Measurements from ENCODE around the gene CERS6.

CERS6 gene

DNA sequence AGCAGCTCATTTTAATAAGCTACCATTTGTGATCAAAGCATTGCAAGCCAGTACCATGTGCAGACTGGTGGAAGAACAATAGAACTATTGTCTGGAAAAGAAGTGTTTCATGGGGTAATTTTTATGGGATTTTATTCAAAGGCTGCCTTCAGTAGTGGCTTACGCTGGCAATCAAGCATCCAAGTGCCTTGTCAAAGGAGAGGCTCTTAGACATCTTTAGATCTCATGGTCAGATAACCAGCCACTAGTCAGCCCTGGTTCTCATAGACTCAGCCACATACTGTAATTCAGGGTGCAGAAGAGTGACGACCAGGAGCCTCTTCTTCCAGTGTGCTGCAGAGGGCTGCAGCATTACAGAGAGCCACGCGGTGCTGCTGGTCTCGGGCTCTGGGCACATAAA, 247.9 kb downstream of the CERS6 start:
- DNase-seq (ENCODE audit: low spot score) = no peak

DNA sequence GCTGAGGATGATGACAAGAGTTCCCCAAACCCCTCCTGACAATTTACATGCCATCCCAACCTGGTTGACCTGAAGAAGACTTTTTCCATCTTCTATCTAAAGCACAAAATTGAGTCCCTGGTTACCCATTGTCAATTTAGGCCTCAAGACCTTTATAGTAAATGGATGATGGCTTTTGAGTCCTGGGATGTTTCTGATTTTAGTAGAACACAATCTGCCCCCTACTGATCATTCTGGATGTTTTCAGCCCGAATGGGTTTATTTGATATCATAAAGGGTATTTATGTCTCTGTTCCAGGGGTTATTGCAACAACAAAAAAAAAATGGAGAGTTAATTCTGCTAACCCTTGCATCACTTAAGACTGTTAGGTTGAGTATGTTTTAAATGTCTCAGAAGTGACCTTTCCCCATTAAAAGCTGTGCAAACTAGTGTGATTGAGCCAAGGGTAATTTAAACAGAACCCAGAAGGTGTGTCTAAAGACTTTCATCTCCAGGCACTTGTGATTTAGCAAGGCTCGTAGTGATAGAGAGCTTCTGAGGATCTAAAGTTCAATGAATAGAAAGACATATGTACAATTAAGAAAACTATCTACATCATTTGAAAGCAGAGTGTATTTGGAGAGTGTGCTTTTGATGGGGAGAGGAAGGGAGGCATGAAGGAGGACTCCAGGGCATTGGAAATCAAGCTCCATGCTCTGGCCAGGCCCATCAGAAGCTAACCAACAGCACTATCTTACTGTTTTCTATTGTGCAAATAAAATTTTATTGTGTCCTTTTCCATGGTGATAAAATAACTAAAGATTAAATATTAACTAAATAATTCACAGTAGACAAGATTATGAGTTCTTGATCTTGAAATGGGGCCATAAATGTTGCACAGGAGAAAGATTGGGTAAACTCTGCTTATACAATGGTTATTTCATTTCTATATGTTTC, 249.7 kb downstream of the CERS6 start:
- no peak for DNase-seq (ENCODE audit: low spot score)

DNA sequence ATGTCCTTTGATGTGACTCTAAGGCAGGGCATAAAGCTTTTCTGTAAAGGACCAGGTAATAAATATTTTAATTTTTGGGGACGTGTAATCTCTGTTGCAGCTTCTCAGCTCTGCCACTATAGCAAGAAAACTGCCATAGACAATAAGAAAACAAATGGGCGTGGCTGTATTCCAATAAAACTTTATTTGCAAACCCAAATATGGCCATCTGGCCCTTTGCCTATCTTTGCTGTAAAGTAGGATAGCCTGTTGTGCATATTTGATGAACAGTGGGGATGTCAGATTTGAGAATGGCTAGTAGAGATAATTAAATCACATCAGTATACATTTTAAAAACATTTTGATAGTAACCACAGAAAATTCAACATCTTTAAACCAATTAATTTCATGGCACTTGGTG, 250.7 kb downstream of the CERS6 start:
- no peak for DNase-seq (ENCODE audit: low spot score)

DNA sequence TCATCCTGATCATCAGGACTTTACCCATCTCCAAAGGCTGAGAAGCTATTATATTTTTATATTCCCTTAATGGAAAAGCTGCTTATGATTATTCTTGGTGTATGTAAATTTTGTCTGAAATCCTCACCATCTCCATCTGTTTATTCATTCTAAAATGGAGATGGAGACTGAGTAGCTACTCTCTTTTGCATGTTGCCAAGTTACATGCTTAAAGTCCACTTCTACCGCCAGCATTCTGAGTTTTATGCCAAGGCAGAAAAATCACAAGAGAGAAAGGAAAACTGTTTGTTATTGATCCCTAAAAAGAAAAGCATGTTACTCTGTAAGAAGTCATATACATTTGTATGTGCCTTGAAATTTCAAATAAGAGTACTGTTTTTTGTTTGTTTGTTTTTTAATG, 252.0 kb downstream of the CERS6 start:
- DNase-seq (ENCODE audit: low spot score) = no peak

DNA sequence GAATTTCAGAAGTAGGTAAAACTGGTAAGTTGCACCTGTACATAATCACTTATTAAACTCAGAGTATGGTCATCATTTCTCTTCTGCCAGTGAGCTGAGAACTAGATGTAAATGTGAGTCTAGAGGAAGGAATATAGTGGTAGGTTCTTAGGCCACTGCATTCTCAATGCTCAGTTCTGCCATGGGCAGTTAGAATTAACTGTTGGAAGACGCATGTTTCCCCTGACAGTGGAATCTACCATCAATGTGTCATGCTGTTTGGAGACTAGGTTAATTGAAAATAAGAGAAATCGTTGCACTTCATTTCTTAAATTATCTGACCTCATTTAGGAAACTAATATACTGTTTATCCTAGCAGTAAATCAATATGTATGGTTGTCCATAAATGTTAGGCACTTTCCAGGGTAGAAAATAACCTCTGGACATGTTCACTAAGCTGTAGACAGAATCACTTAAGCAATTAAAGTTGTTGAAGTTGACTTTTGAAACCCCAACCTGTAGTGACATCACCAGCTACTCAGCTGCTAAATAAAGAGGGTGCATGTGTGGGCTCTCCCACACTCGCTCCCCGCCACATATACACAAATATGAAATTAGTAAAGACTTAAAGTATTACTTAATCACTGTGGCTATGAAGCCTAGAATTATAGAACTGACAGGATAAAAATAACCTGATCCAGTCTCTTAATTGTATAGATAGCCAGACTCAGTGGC, 254.8 kb downstream of the CERS6 start:
- no peak for DNase-seq (ENCODE audit: low spot score)

DNA sequence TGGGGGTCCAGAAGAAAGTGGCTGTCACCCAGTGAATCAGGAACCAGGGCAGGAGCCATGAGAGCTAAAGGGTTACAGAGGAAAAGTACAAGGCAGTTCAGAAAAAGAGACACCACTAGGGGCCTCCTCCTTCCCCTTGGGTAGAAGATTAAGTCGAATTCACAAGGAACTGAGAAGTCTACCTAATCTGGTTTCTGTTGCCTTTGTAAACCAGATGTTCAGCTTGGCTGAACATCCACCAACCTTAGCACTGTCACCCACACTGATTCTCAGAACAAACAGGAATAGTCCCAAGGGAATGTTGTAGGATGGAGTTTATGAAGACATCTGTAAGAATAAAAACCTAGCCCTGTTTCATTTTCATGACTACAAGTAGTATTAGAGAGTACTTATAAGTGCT, 256.0 kb downstream of the CERS6 start:
- DNase-seq (ENCODE audit: low spot score) = no peak

DNA sequence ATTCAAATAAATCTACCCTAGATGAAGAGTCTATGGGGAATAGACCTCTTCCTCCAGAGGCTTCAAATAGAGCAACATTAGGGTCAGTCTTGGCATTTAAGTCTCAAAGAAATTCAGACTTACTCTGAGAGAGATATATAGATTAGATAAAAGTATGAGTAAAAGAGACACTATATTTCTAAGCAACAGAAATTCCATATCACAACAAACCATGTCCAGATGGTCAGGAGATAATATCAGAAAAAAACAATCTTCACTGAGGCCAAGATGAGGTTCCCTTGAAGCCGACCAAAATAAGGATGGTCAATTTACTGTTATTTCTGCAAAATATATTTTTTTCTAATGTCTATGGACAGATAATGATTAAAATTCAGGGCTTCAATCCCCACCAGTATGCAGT, 257.3 kb downstream of the CERS6 start:
- no peak for DNase-seq (ENCODE audit: low spot score)

DNA sequence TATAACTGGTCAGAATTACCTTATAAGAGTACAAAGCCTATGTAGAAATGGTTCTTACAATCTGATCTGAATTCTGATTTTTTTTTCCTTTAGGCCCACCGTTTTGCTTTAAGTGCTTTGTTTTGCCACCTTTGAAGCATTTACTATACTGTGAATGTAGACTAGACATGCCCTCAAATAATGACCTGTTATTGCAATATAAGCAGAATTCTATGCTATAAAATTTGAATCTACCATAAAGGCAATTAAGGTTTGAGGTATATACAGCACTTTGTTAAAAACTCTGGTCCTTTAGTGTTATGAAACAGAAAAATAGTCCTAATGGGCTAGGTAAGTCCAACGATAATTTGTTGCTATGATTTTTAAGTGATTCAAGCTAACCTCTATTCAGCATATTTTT, 259.8 kb downstream of the CERS6 start:
- no peak for DNase-seq (ENCODE audit: low spot score)

DNA sequence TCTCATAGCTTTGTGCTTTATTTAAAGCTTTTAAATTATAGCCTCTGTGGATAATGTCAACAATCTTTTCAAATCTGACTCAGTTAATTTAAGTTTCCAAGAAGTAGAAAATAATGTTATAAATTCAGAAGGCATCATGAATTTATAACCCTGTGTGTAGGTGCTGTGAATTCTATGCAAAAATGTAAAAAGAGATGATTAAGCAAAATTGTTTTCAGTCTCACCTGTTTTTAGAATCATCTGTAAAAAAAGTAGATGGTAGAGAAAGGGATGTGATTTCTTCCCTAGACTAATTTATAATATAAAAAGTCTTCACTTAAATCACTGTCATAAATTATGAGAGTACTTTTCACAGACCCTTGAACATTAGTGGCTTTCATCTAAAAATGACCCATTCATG, 260.8 kb downstream of the CERS6 start:
- DNase-seq (ENCODE audit: low spot score) = no peak

DNA sequence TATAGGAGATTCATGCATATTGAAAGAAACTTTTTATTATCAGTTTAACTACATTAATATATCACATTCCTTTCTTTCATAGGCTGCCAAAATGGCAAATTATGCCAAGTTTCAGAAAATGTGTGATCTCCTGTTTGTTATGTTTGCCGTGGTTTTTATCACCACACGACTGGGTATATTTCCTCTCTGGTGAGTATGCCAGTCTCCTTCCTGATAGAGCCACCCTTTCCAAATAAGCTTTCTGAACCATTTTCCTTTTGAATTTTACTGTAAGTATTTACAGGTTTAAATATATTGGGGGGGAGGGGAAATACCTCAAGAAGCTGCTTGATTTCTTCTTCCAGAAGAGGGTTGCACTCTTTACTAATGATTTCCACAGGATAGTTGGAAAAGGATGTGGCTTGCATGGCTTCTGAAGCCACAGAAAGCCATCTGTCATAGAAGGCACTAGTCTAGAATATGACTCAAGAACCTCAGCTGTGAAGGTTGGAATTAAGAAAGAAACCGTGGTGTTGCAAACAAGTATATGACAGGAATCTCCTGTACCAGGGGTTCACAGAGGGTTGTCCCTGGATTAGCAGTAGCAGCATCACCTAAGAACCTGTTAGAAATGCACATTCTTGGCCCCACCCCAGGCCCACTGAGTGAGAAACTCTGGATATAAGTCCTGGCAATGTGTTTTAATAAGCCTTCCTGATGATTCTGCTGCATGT, 261.9 kb downstream of the CERS6 start:
- no peak for DNase-seq (ENCODE audit: low spot score)

DNA sequence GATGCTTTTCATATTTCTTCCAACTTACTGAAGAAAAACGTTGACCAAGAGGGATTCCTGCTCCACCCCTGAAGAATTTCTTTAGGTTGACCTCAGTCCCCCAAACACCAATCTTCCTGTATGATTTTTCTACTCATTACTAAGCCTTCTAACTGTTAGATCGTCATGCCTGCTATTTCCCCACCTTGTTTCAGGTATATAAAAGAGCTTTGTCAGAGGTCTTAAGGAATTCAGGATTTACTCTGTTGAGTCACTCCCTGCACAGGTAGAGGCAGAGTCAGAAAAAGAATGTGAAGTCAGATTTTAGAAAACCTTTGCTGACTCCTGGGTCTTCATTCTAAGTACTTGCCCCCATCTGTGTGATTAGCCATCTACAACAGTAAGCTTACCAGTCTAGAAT, 262.6 kb downstream of the CERS6 start:
- DNase-seq (ENCODE audit: low spot score) = no peak

DNA sequence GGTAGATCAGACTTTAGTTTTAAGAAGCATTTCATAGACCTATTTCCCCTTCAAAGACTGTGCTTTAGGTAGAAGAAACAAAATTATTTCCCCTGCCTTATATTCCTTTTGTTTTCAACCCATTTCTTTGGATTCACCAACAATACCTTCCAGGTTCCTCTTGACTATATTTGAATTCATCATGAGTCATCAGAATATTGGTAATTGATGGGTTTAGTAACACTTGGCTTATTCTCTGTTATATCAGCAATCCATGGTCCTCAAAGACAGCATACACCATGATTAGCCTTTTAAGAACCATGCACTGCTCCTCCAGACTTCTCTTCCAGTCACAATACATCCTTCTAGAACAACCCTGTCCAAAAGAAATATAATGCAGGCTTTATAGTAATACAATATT, 263.4 kb downstream of the CERS6 start:
- no peak for DNase-seq (ENCODE audit: low spot score)

DNA sequence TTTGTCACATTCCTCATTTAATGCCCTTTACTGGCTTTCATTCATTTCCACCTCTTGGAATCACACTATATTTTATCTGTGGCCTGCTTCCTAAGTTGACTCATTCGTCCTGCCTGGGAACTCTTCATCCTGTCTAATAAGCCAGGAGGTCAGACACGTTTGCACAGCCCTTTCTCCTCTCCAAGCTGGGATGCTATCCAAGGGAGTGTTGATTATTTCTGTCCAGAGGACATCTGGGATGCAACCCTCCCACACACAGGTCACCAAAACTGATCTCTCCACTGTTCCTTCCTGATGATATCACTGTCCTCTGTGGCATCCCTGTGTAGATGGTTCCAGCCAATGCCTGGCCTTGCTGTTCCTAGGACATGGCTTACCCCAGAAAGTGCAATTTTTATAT, 266.5 kb downstream of the CERS6 start:
- DNase-seq (ENCODE audit: low spot score) = no peak

DNA sequence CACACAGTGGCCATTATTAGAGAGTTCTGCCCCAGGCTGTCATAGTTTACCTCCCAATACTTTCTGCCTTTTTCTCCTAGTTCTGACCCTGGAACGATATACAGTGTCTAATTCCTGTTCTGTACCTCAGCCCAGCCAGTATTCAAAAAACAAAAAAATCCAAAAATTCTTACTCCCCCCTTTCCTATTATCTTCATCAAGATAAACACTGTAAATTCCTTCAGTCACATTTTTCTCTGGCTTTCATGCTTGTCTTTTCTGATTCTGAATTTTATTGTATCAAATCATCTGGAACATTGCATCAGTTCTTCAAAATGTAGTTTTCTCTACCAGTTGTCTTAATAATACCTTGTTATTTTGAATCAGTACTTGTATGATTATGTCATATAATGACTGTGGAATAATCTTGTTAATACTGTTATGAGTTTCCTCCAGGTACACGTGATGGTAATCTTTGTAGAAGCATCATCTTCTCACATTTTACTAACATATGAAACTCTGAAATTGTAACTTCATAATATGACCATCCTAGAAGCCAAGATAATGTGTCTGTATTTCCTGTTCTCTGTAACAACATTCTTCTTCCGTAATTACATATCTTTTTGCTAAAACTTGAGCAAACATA, 267.3 kb downstream of the CERS6 start:
- DNase-seq (ENCODE audit: low spot score) = no peak

DNA sequence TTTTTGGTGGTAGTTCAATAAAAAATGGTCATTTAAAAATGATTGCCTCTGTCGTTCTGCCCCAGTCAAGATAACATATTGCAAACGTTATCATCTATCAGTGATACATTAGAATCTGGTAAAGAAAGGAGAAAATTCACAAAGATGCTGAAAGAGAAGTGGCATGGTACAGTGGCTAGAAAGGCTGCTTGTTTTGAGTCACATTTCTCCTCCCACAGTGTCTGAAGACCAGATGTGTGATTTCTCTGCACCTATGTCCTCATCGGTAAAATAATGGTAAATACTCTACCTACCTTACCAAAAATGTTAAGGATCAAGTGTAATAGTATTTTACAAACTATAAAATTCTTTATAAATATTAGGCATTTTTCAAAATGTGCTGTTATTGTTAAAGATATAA, 270.3 kb downstream of the CERS6 start:
- no peak for DNase-seq (ENCODE audit: low spot score)

DNA sequence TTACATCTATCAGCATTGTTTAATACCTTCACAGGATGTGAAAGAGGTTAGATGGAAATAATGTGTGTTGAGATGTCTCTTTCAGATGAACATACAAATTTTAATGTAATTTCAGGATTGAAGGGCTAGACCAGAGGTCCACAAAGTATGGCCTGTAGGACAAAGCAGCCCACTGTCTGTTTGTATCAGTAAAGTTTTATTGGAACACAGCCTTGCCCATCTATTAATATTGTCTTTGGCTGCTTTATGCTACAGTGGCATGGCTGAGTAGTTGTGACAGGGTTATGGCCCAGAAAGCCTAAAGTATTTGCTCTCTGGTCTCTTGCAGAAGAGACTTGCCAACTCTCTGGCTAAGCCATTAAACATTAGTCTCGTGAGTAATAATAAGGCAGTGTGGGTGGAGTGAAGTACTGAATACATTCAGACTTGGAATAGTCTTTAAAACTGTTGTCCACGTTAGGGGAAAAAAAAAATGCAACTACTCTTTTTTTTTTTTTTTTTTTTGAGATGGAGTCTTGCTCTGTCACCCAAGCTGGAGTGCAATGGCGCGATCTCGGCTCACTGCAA, 271.9 kb downstream of the CERS6 start:
- no peak for DNase-seq (ENCODE audit: low spot score)

DNA sequence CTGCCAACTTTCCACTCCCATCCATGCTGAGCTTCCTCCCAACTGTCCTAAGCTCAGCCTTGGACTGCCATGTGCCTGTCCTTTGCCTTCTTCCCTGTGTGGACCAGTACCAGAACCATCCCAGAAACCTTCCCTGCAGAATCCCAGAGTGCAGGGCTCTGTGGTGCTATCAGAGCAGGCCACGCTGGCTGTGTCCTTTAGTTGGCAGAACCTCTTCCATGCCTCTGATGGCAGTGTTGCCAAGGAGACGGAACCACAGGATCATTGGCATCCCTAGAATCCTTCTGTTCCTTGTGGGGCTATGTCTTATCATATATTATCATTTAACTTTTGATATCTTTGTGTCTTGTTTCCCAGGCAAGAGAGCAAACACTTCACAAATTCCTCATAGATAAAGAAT, 273.4 kb downstream of the CERS6 start:
- DNase-seq (ENCODE audit: low spot score) = no peak

DNA sequence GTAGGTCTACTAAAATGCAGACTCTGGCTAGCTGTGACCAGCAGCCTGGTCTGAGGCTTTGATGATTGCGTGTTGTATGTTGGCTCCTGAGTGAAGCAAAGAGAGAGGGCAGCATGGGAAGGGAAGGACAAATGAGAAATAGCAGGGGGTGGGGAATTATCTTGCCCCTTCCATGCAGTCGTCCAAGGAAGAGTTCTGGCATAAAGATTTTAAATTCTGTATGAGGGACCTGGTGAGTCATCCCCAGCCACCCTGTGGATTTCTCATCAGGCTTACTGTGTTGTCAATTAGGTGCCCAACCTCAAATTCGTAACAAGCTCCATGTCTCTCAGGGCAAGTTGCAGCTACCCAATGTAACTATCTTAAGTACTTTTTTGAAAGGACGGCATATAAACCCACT, 274.3 kb downstream of the CERS6 start:
- DNase-seq (ENCODE audit: low spot score) = no peak

DNA sequence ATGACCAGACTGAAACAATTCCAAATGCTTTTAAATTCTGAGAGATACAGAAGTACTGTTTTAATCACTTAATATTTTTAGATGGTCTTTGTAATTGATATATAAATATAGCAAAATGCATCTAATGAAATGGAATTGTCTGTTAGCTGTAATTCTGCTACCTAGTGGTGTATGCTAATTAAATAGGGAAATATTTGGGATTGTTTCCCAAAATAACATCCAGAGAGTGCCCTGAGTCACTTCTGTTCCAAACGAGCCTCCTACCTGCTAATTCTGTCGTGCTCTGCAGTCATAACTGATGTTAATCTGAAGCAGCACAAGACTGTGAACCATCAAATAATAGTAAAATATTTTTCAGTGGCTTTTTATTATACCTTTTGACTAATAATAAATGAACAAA, 274.9 kb downstream of the CERS6 start:
- no peak for DNase-seq (ENCODE audit: low spot score)

DNA sequence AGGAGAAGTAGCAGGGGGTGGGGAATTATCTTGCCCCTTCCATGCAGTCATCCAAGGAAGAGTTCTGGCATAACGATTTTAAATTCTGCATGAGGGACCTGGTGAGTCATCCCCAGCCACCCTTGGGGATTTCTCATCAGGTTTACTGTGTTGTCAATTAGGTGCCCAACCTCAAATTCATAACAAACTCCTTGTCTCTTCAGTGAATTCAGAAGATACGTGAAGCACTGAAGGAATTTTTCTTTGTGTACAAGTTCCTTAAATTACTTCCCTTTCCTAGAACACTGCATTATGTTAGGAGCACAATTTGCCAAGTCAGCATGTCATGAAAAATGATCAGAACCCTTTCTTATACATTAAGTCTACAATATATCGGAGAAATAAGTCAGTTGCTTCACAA, 275.5 kb downstream of the CERS6 start:
- DNase-seq (ENCODE audit: low spot score) = no peak

DNA sequence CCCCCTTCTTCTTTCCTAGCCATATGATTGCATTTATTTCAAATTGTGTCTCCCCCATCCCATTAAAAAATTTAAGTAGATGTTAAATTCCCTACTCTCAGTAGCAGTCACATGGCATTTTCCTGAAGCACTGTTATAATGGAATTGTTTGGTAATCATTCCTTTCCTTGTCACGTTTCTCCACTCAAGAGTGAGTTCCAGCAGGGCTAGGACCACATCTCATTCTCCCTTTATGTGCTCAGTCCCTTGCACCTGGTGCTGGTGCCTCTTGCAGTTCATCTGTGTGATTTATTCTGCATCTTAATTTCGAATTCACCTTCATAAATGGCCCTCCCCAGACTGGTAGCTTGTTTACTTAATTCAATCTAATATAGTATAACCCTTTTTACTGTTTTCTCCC, 276.0 kb downstream of the CERS6 start:
- no peak for DNase-seq (ENCODE audit: low spot score)

DNA sequence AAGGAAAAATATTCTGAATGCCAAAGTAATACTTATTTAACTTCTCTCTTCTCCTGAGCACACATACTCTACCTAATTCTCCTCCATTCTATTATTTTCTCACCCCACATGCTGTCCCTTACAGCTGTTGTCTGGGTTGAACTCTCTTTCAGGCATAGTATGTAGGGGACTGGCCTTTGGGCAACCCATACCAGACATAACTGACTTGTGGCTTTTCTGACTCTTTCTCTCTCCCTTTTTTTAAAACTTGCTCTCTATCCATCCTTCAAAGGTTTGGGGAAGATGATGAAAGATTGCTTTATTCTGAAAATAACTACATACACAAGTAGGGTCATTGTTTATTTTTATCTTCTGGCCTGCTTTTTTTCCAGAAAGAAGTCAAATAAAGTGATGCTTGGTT, 276.4 kb downstream of the CERS6 start:
- no peak for DNase-seq (ENCODE audit: low spot score)
